H9 (cell line): ENCODE results near the gene TM9SF4. TPM values are rescaled to one million over a fixed set of nuclear protein-coding genes. Genes with fewer than 3 reads are reported as not detected.

Experiments
- DNase-seq: peaks from one replicate; pipeline ENCODE4 v3.0.0-alpha.2; 2017
- H2AFZ ChIP-seq: one replicate; pipeline ENCODE4 v1.6.1; 2013; ENCODE audit warnings: mild to moderate bottlenecking, low read length, control low read depth, moderate library complexity
- H2AK5ac ChIP-seq: 2 replicates; pipeline ENCODE4 v1.6.1; 2013; ENCODE audit warnings: low read length, control low read depth, mixed read lengths; ENCODE audit not compliant: insufficient read length
- H2BK120ac ChIP-seq: one replicate; pipeline ENCODE4 v1.6.1; 2013; ENCODE audit warnings: low read depth, mild to moderate bottlenecking, low read length, control low read depth, inconsistent platforms; ENCODE audit not compliant: poor library complexity, severe bottlenecking
- H2BK12ac ChIP-seq: 2 replicates; pipeline ENCODE4 v1.6.1; 2013; ENCODE audit warnings: low read length, control low read depth, mixed read lengths, low read depth; ENCODE audit not compliant: insufficient read length
- H2BK15ac ChIP-seq: 2 replicates; pipeline ENCODE4 v1.6.1; 2013; ENCODE audit warnings: low read depth, low read length, control low read depth
- H2BK20ac ChIP-seq: one replicate; pipeline ENCODE4 v1.6.1; 2013; ENCODE audit warnings: low read depth, mild to moderate bottlenecking, low read length, control low read depth, inconsistent platforms; ENCODE audit not compliant: poor library complexity, severe bottlenecking
- H2BK5ac ChIP-seq: 2 replicates; pipeline ENCODE4 v1.6.1; 2013; ENCODE audit warnings: low read length, control low read depth, mixed read lengths; ENCODE audit not compliant: insufficient read length
- H3K14ac ChIP-seq: 2 replicates; pipeline ENCODE4 v1.6.1; 2013; ENCODE audit warnings: low read length, control low read depth; ENCODE audit not compliant: insufficient read depth
- H3K18ac ChIP-seq: 2 replicates; pipeline ENCODE4 v1.6.1; 2013; ENCODE audit warnings: low read depth, mild to moderate bottlenecking, mixed read lengths, low read length, control low read depth; ENCODE audit not compliant: insufficient read length
- H3K23ac ChIP-seq: 2 replicates; pipeline ENCODE4 v1.6.1; 2013; ENCODE audit warnings: low read length, control low read depth, mixed read lengths, low read depth; ENCODE audit not compliant: insufficient read length
- H3K23me2 ChIP-seq: 2 replicates; pipeline ENCODE4 v1.6.1; 2013; ENCODE audit warnings: low read depth, mild to moderate bottlenecking, mixed read lengths, low read length, control low read depth; ENCODE audit not compliant: insufficient read length, poor library complexity, severe bottlenecking
- H3K27ac ChIP-seq: 2 replicates; pipeline ENCODE4 v1.5.1; 2013; ENCODE audit warnings: low read length, control low read depth, mixed read lengths, low read depth; ENCODE audit not compliant: insufficient read length
- H3K27me3 ChIP-seq: 2 replicates; pipeline ENCODE4 v1.6.1; 2013; ENCODE audit warnings: low read length, control low read depth, inconsistent platforms; ENCODE audit not compliant: insufficient read depth
- H3K4ac ChIP-seq: 2 replicates; pipeline ENCODE4 v1.6.1; 2013; ENCODE audit warnings: low read depth, mild to moderate bottlenecking, control low read depth, inconsistent platforms, low read length, moderate library complexity
- H3K4me1 ChIP-seq: 2 replicates; pipeline ENCODE4 v1.6.1; 2013; ENCODE audit warnings: low read length, control low read depth, inconsistent platforms; ENCODE audit not compliant: insufficient read depth
- H3K4me2 ChIP-seq: 2 replicates; pipeline ENCODE4 v1.6.1; 2013; ENCODE audit warnings: low read length, control low read depth, mixed read lengths; ENCODE audit not compliant: insufficient read length, insufficient read depth
- H3K56ac ChIP-seq: 2 replicates; pipeline ENCODE4 v1.6.1; 2013; ENCODE audit warnings: low read depth, mild to moderate bottlenecking, mixed read lengths, low read length, control low read depth; ENCODE audit not compliant: insufficient read length
- H3K79me1 ChIP-seq: 2 replicates; pipeline ENCODE4 v1.6.1; 2013; ENCODE audit warnings: low read depth, mild to moderate bottlenecking, moderate library complexity, low read length, control low read depth, inconsistent platforms; ENCODE audit not compliant: insufficient read depth, poor library complexity, severe bottlenecking
- H3K79me2 ChIP-seq: 2 replicates; pipeline ENCODE4 v1.6.1; 2013; ENCODE audit warnings: low read length, control low read depth, inconsistent platforms; ENCODE audit not compliant: insufficient read depth
- H3K9ac ChIP-seq: 2 replicates; pipeline ENCODE4 v1.6.1; 2013; ENCODE audit warnings: low read length, control low read depth, mixed read lengths; ENCODE audit not compliant: insufficient read length; ENCODE audit errors: extremely low read depth
- H3K9me3 ChIP-seq: one replicate; pipeline ENCODE4 v1.6.1; 2013; ENCODE audit warnings: low read depth, low read length, inconsistent platforms; ENCODE audit not compliant: control insufficient read depth
- H3T11ph ChIP-seq: one replicate; pipeline ENCODE4 v1.6.1; 2013; ENCODE audit warnings: mild to moderate bottlenecking, low read length, control low read depth, inconsistent platforms
- H4K20me1 ChIP-seq: one replicate; pipeline ENCODE4 v1.6.1; 2013; ENCODE audit not compliant: control insufficient read depth, insufficient read length, insufficient read depth
- H4K5ac ChIP-seq: 2 replicates; pipeline ENCODE4 v1.6.1; 2013; ENCODE audit warnings: low read depth, mild to moderate bottlenecking, mixed read lengths, low read length, control low read depth; ENCODE audit not compliant: insufficient read length
- H4K8ac ChIP-seq: replicated peaks from 2 replicates; pipeline ENCODE4 v1.6.1; 2013; ENCODE audit warnings: low read length, control low read depth, mixed read lengths, low read depth; ENCODE audit not compliant: insufficient read length
- H4K91ac ChIP-seq: 2 replicates; pipeline ENCODE4 v1.6.1; 2013; ENCODE audit warnings: low read depth, mild to moderate bottlenecking, moderate library complexity, mixed read lengths, low read length, control low read depth; ENCODE audit not compliant: insufficient read length
- H3K27ac Mint-ChIP-seq, 3 experiments: 2 replicates in 2 of 3; 3 replicates in 1 of 3; pipeline ENCODE4 v1.8.0; 2020 to 2021; ENCODE audit warnings: mixed read lengths in 3 of 3, mild to moderate bottlenecking in 1 of 3, moderate library complexity in 1 of 3
- H3K27me3 Mint-ChIP-seq: 2 replicates; pipeline ENCODE4 v1.8.0; 2021; ENCODE audit warnings: low read depth, mild to moderate bottlenecking, moderate library complexity, mixed read lengths
- H3K36me3 Mint-ChIP-seq, 3 experiments: 2 replicates in 2 of 3; 3 replicates in 1 of 3; pipeline ENCODE4 v1.8.0; 2020 to 2021; ENCODE audit warnings: low read depth in 3 of 3, mixed read lengths in 3 of 3; ENCODE audit not compliant: insufficient read depth in 1 of 3
- H3K4me1 Mint-ChIP-seq, 2 experiments: 2 replicates each; pipeline ENCODE4 v1.8.0; 2020; ENCODE audit warnings: mixed read lengths in 2 of 2
- H3K4me3 Mint-ChIP-seq, 2 experiments: 2 replicates in 1 of 2; 3 replicates in 1 of 2; pipeline ENCODE4 v1.8.0; 2020 to 2021; ENCODE audit warnings: mild to moderate bottlenecking in 2 of 2, mixed read lengths in 2 of 2, moderate library complexity in 1 of 2
- H3K9me3 Mint-ChIP-seq, 2 experiments: 2 replicates in 1 of 2; 3 replicates in 1 of 2; pipeline ENCODE4 v1.8.0; 2020; ENCODE audit warnings: mild to moderate bottlenecking in 2 of 2, mixed read lengths in 2 of 2, moderate library complexity in 1 of 2
- CTCF ChIP-seq: fragments of 200-600 bp; sonication (generic); conservative IDR thresholded peaks from 3 replicates; pipeline ENCODE4 v1.8.0; 2021; ENCODE audit warnings: antibody characterized with exemption, mild to moderate bottlenecking
- WGBS: extraction: QIAGEN DNeasy Blood & Tissue Kit; methylation state at CpG from one replicate; pipeline ENCODE4 v1.1.7; 2013; ENCODE audit warnings: missing lambda C conversion rate, low lambda C conversion rate, mixed read lengths; ENCODE audit not compliant: insufficient read length; ENCODE audit errors: extremely low coverage; 5-methylcytosine and 5-hydroxymethylcytosine counted together
- total RNA-seq: library from RNA; stranded (reverse); gene quantifications from 2 replicates; pipeline ENCODE4 v1.2.1, GENCODE V29; 2021

Gene TM9SF4
- total RNA-seq, 1 experiment from 2014 or later, result 62.3 TPM

GRCh38 chr20:32142991-32143390 is 33.5 kb downstream of the TM9SF4 start:
- no peak overlapping the region for H3K4me2 ChIP-seq
- H3K9me3 ChIP-seq, result no peaks in the 10 kb centered on the region
- no peaks in the 10 kb centered on the region for H3K23me2 ChIP-seq
- no peak overlapping the region for H3K9ac ChIP-seq
- Mint-ChIP-seq H3K36me3 (peaks cover 55 to 95% (median 89%) of the 10 kb centered on the region in 3 experiments), H3K27me3 (no peaks in the 10 kb centered on the region), H3K27ac (no peak overlapping the region), H3K9me3 (no peaks in the 10 kb centered on the region), H3K4me1 (no peaks in the 10 kb centered on the region), H3K4me3 (no peak overlapping the region; a peak in 1 of 5 replicates)
- no peak overlapping the region for H2BK12ac ChIP-seq
- no peak overlapping the region for H2BK20ac ChIP-seq
- no peak for DNase-seq
- no peak overlapping the region for H3K27ac ChIP-seq
- no peaks in the 10 kb centered on the region for H3K79me1 ChIP-seq
- WGBS, result no CpG with 5 or more reads among the region's 15 CpGs
- H3K4me1 ChIP-seq, result no peaks in the 10 kb centered on the region
- no peak overlapping the region for H2AFZ ChIP-seq
- H3K4ac ChIP-seq, result no peak overlapping the region
- no peak overlapping the region for H3T11ph ChIP-seq
- no peaks in the 10 kb centered on the region for H3K27me3 ChIP-seq
- no peaks in the 10 kb centered on the region for H4K20me1 ChIP-seq
- H4K8ac ChIP-seq, result no peak overlapping the region
- no peak overlapping the region for H2BK5ac ChIP-seq
- H3K79me2 ChIP-seq, result no peaks in the 10 kb centered on the region
- no peak overlapping the region for H3K56ac ChIP-seq
- H3K23ac ChIP-seq, result no peak overlapping the region
- no peak overlapping the region for H4K91ac ChIP-seq
- H3K18ac ChIP-seq, result no peak overlapping the region
- H2BK15ac ChIP-seq, result no peak overlapping the region
- TF ChIP-seq CTCF, result no peak
- H2BK120ac ChIP-seq, result no peak overlapping the region
- H2AK5ac ChIP-seq, result no peak overlapping the region
- no peak overlapping the region for H4K5ac ChIP-seq
- no peak overlapping the region for H3K14ac ChIP-seq
